Hepatocyte (in vitro differentiated cells): ENCODE data around the gene CADPS2. TPM values are rescaled to one million over a fixed set of nuclear protein-coding genes. Genes with fewer than 3 reads are reported as not detected.

Experiments used
- DNase-seq: peaks from one replicate; pipeline ENCODE4 v3.0.0-alpha.2; 2016; ENCODE audit warnings: low spot score
- H2AFZ ChIP-seq: fragments of 200-600 bp; sonication (generic); 2 replicates; pipeline ENCODE4 v1.6.0; 2016; ENCODE audit warnings: antibody characterized with exemption, mild to moderate bottlenecking
- H3K27ac ChIP-seq: fragments of 200-600 bp; sonication (generic); 2 replicates; pipeline ENCODE4 v1.5.1; 2016; ENCODE audit warnings: mild to moderate bottlenecking
- H3K27me3 ChIP-seq: fragments of 200-600 bp; sonication (generic); 2 replicates; pipeline ENCODE4 v1.6.1; 2016
- H3K36me3 ChIP-seq: fragments of 200-600 bp; sonication (generic); replicated peaks from 2 replicates; pipeline ENCODE4 v1.5.1; 2016; ENCODE audit warnings: low read depth; ENCODE audit not compliant: insufficient read depth
- H3K4me1 ChIP-seq: fragments of 200-600 bp; sonication (generic); 2 replicates; pipeline ENCODE4 v1.5.1; 2016; ENCODE audit warnings: mild to moderate bottlenecking, moderate library complexity; ENCODE audit not compliant: insufficient read depth
- H3K4me2 ChIP-seq: fragments of 200-600 bp; sonication (generic); 2 replicates; pipeline ENCODE4 v1.6.0; 2016
- H3K4me3 ChIP-seq: fragments of 200-600 bp; sonication (generic); 2 replicates; pipeline ENCODE4 v1.5.1; 2016; ENCODE audit warnings: mild to moderate bottlenecking
- H3K79me2 ChIP-seq: fragments of 200-600 bp; sonication (generic); 2 replicates; pipeline ENCODE4 v1.6.0; 2017; ENCODE audit warnings: mild to moderate bottlenecking
- H3K9me2 ChIP-seq: fragments of 200-600 bp; sonication (generic); replicated peaks from 2 replicates; pipeline ENCODE4 v1.6.0; 2017; ENCODE audit warnings: mild to moderate bottlenecking; ENCODE audit not compliant: insufficient read depth
- H3K9me3 ChIP-seq: fragments of 200-600 bp; sonication (generic); 2 replicates; pipeline ENCODE4 v1.5.1; 2016; ENCODE audit warnings: low read depth, mild to moderate bottlenecking
- H4K20me1 ChIP-seq: fragments of 200-600 bp; sonication (generic); 2 replicates; pipeline ENCODE4 v1.6.0; 2016; ENCODE audit warnings: mild to moderate bottlenecking; ENCODE audit not compliant: insufficient read depth, poor library complexity, severe bottlenecking
- CTCF ChIP-seq: fragments of 200-600 bp; sonication (generic); IDR thresholded peaks from 2 replicates; pipeline ENCODE4 v1.5.1; 2016; ENCODE audit warnings: antibody characterized with exemption, mild to moderate bottlenecking; ENCODE audit not compliant: poor library complexity
- EZH2 ChIP-seq: fragments of 200-600 bp; sonication (generic); IDR thresholded peaks from 2 replicates; pipeline ENCODE4 v1.6.1; 2016; ENCODE audit warnings: antibody characterized with exemption, mild to moderate bottlenecking, borderline replicate concordance
- EZH2phosphoT487 ChIP-seq: fragments of 200-600 bp; sonication (generic); IDR thresholded peaks from one replicate; pipeline ENCODE4 v1.6.1; 2018; ENCODE audit warnings: antibody characterized with exemption, mild to moderate bottlenecking, low read depth, moderate library complexity; ENCODE audit not compliant: unreplicated experiment, severe bottlenecking
- whole genome bisulfite sequencing: methylation state at CpG from one replicate; pipeline ENCODE4 v1.1.6; 2016; ENCODE audit warnings: low lambda C conversion rate; ENCODE audit errors: missing lambda C conversion rate; 5-methylcytosine and 5-hydroxymethylcytosine counted together
- polyA plus RNA-seq: library from polyadenylated mRNA; unstranded; fragments of >200 nt; fragmentation: Nextera tagmentation; extraction: Ambion mirVana; gene quantifications from 2 replicates; pipeline ENCODE4 v1.2.1, GENCODE V29; 2016
- total RNA-seq: library from RNA; depleted of rRNA; stranded (reverse); fragments of >200 nt; gene quantifications from 2 replicates; pipeline ENCODE4 v1.2.3, GENCODE V29; 2014

Gene CADPS2
- total and polyA plus RNA-seq, 2 experiments from 2014 or later = 15.7 to 37.4 TPM

GRCh38 chr7:122467661-122468449 is 418.4 kb downstream of the CADPS2 start:
- DNase-seq = no peak
- no peak for TF ChIP-seq EZH2phosphoT487
- TF ChIP-seq CTCF = no peak
- no peak for TF ChIP-seq EZH2
- H4K20me1 ChIP-seq = no peaks in the 10 kb centered on the region
- no peaks in the 10 kb centered on the region for H3K4me1 ChIP-seq
- no peaks in the 10 kb centered on the region for H3K27me3 ChIP-seq
- H3K36me3 ChIP-seq = no peaks in the 10 kb centered on the region
- no peaks in the 10 kb centered on the region for H3K9me3 ChIP-seq
- H3K27ac ChIP-seq = no peak overlapping the region
- H3K4me2 ChIP-seq = no peak overlapping the region
- H3K4me3 ChIP-seq = no peak overlapping the region
- H2AFZ ChIP-seq = no peak overlapping the region
- H3K79me2 ChIP-seq = no peaks in the 10 kb centered on the region
- WGBS = 67% methylated on average over 4 of the region's 4 CpGs
- no peaks in the 10 kb centered on the region for H3K9me2 ChIP-seq

GRCh38 chr7:122465296-122465695 is 421.0 kb downstream of the CADPS2 start:
- DNase-seq = no peak
- Histone ChIP-seq H3K4me1 (no peaks in the 10 kb centered on the region), H3K4me3 (no peak overlapping the region), H3K27me3 (no peaks in the 10 kb centered on the region), H3K36me3 (no peaks in the 10 kb centered on the region), H3K9me3 (no peaks in the 10 kb centered on the region), H4K20me1 (no peaks in the 10 kb centered on the region), H3K79me2 (no peaks in the 10 kb centered on the region), H3K4me2 (no peak overlapping the region), H2AFZ (no peak overlapping the region), H3K27ac (no peak overlapping the region), H3K9me2 (no peaks in the 10 kb centered on the region)
- TF ChIP-seq EZH2phosphoT487 (no peak), CTCF (no peak), EZH2 (no peak)
- WGBS = 97% methylated on average over 7 of the region's 7 CpGs

- 39% methylated on average over 1 of the region's 1 CpG for WGBS
- H3K4me1 ChIP-seq = no peaks in the 10 kb centered on the region
Observed at GRCh38 chr7:122463631-122464030, 422.6 kb downstream of the CADPS2 start.

More at GRCh38 chr7:122463631-122464030, 422.6 kb downstream of the CADPS2 start:
- Histone ChIP-seq H3K36me3 (no peaks in the 10 kb centered on the region), H2AFZ (no peak overlapping the region), H3K4me3 (no peak overlapping the region), H3K79me2 (no peaks in the 10 kb centered on the region), H3K9me2 (no peaks in the 10 kb centered on the region), H3K9me3 (no peaks in the 10 kb centered on the region), H3K4me2 (no peak overlapping the region), H4K20me1 (no peaks in the 10 kb centered on the region), H3K27me3 (no peaks in the 10 kb centered on the region), H3K27ac (no peak overlapping the region)
- TF ChIP-seq EZH2phosphoT487 = no peak
- no peak for TF ChIP-seq EZH2
- TF ChIP-seq CTCF = no peak
- no peak for DNase-seq
